ENCODE data around the gene AFF1.

AFF1 gene

GRCh38 chr4:86970447-86971354 lies 35.9 kb downstream of the AFF1 start:
- no peaks in the 10 kb centered on the region for H3K9me3 ChIP-seq (ENCODE audit: control insufficient read depth, low read length)
- H3K4me1 ChIP-seq (ENCODE audit: control insufficient read depth, insufficient read depth, low read length, poor library complexity, severe bottlenecking): peaks cover 7% of the 10 kb centered on the region
- H3K27ac ChIP-seq (ENCODE audit: low read depth, low read length, severe bottlenecking): no peak overlapping the region
- H3K36me3 ChIP-seq (ENCODE audit: control insufficient read depth, insufficient read depth, low read length): no peaks in the 10 kb centered on the region
- no peak overlapping the region for H3K4me3 ChIP-seq (ENCODE audit: extremely low read depth, insufficient read depth, low read length, poor library complexity, severe bottlenecking)
- 87 to 100% methylated on average over 3 to 6 of the region's 8 CpGs for WGBS, 2 experiments (ENCODE audit: insufficient coverage in 2 of 2)

DNA sequence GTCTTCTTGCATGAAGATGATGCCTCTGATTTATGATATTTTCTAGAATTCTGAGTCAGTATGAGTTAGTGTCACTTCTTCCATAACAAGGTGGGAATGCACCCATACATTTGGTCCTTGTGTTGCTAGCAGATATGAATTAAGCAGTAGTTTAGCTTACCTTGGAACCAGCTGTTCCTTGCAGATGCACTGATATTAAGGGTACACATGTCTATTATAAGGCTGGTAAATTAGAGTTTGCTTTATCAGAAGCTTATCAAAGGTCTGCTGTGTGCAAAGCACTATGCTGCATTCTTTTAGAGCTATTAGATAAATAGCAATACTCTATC lies 36.5 kb downstream of the AFF1 start:
- Histone ChIP-seq H3K36me3 (ENCODE audit: control insufficient read depth, insufficient read depth, low read length) (no peaks in the 10 kb centered on the region), H3K4me3 (ENCODE audit: extremely low read depth, insufficient read depth, low read length, poor library complexity, severe bottlenecking) (no peak overlapping the region), H3K4me1 (ENCODE audit: control insufficient read depth, insufficient read depth, low read length, poor library complexity, severe bottlenecking) (peaks cover 7% of the 10 kb centered on the region), H3K27ac (ENCODE audit: low read depth, low read length, severe bottlenecking) (no peak overlapping the region), H3K9me3 (ENCODE audit: control insufficient read depth, low read length) (no peaks in the 10 kb centered on the region)

DNA sequence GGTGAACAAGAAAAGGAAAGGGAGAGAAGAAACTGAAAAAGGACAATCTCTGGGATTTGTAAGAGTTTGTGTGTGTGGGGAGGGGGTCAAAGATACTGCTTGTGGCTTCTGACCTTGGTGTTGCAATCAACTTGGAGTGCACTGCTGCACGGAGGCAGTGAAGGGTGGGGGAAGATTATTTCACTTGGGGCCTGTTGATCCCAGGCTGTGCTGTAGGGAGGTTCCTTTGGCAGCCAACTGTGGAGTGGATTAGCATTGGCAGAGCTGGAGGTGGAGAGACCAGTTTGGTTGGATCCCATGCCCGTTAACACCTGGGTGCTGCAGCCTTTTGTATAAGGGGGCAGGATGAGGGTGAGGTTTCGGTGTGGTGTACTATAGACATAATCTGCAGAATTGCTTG lies 38.2 kb downstream of the AFF1 start:
- no peaks in the 10 kb centered on the region for H3K9me3 ChIP-seq (ENCODE audit: control insufficient read depth, low read length)
- WGBS, 2 experiments (ENCODE audit: insufficient coverage in 2 of 2): 60 to 70% methylated on average over 1 to 3 of the region's 3 CpGs
- no peak overlapping the region for H3K4me3 ChIP-seq (ENCODE audit: extremely low read depth, insufficient read depth, low read length, poor library complexity, severe bottlenecking)
- no peaks in the 10 kb centered on the region for H3K36me3 ChIP-seq (ENCODE audit: control insufficient read depth, insufficient read depth, low read length)
- H3K27ac ChIP-seq (ENCODE audit: low read depth, low read length, severe bottlenecking): no peak overlapping the region
- H3K4me1 ChIP-seq (ENCODE audit: control insufficient read depth, insufficient read depth, low read length, poor library complexity, severe bottlenecking): peaks cover 8% of the 10 kb centered on the region

- no peak overlapping the region for H3K27ac ChIP-seq (ENCODE audit: low read depth, low read length, severe bottlenecking)
- H3K4me3 ChIP-seq (ENCODE audit: extremely low read depth, insufficient read depth, low read length, poor library complexity, severe bottlenecking): no peak overlapping the region
- WGBS, 2 experiments (ENCODE audit: insufficient coverage in 2 of 2): 89 to 90% methylated on average over 4 of the region's 4 CpGs
Measured at GRCh38 chr4:86973668-86974067, 38.9 kb downstream of the AFF1 start.

GRCh38 chr4:86974551-86974994 lies 39.8 kb downstream of the AFF1 start:
- Histone ChIP-seq H3K36me3 (ENCODE audit: control insufficient read depth, insufficient read depth, low read length) (no peaks in the 10 kb centered on the region), H3K4me3 (ENCODE audit: extremely low read depth, insufficient read depth, low read length, poor library complexity, severe bottlenecking) (no peak overlapping the region), H3K4me1 (ENCODE audit: control insufficient read depth, insufficient read depth, low read length, poor library complexity, severe bottlenecking) (peaks cover 8% of the 10 kb centered on the region), H3K9me3 (ENCODE audit: control insufficient read depth, low read length) (no peaks in the 10 kb centered on the region), H3K27ac (ENCODE audit: low read depth, low read length, severe bottlenecking) (no peak overlapping the region)
- 82 to 84% methylated on average over 8 of the region's 8 CpGs for WGBS, 2 experiments (ENCODE audit: insufficient coverage in 2 of 2)

More at GRCh38 chr4:86973668-86974067, 38.9 kb downstream of the AFF1 start:
- Histone ChIP-seq H3K4me1 (ENCODE audit: control insufficient read depth, insufficient read depth, low read length, poor library complexity, severe bottlenecking) (peaks cover 8% of the 10 kb centered on the region), H3K9me3 (ENCODE audit: control insufficient read depth, low read length) (no peaks in the 10 kb centered on the region), H3K36me3 (ENCODE audit: control insufficient read depth, insufficient read depth, low read length) (no peaks in the 10 kb centered on the region)

DNA sequence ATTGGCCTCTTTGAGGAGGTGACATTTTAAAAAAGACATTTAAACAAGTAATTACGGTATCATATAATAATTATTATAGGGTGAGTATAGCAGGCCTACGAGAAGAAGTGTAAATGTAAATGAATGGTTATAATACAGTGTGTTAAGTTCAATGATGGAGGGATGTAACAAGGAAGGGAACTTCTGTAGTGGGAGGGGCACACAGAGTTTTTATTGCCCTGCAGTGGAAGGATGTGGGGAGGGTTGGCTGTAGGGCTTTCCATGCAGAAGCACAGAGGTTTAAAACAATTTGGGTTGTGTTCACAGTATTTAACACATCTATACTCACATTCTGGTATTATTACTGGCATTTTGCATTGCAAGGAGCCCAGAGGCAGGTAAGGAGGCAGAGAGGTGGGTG lies 41.1 kb downstream of the AFF1 start:
- Histone ChIP-seq H3K4me1 (ENCODE audit: control insufficient read depth, insufficient read depth, low read length, poor library complexity, severe bottlenecking) (peaks cover 5% of the 10 kb centered on the region), H3K27ac (ENCODE audit: low read depth, low read length, severe bottlenecking) (no peak overlapping the region), H3K36me3 (ENCODE audit: control insufficient read depth, insufficient read depth, low read length) (no peaks in the 10 kb centered on the region), H3K9me3 (ENCODE audit: control insufficient read depth, low read length) (no peaks in the 10 kb centered on the region), H3K4me3 (ENCODE audit: extremely low read depth, insufficient read depth, low read length, poor library complexity, severe bottlenecking) (no peak overlapping the region)
- WGBS, 2 experiments (ENCODE audit: insufficient coverage in 2 of 2): 75 to 86% methylated on average over 1 of the region's 2 CpGs

GRCh38 chr4:86976801-86977485 lies 42.1 kb downstream of the AFF1 start:
- Histone ChIP-seq H3K27ac (ENCODE audit: low read depth, low read length, severe bottlenecking) (no peak overlapping the region), H3K9me3 (ENCODE audit: control insufficient read depth, low read length) (no peaks in the 10 kb centered on the region), H3K4me1 (ENCODE audit: control insufficient read depth, insufficient read depth, low read length, poor library complexity, severe bottlenecking) (peaks cover 4% of the 10 kb centered on the region), H3K36me3 (ENCODE audit: control insufficient read depth, insufficient read depth, low read length) (no peaks in the 10 kb centered on the region), H3K4me3 (ENCODE audit: extremely low read depth, insufficient read depth, low read length, poor library complexity, severe bottlenecking) (no peak overlapping the region)
- 82 to 100% methylated on average over 1 of the region's 4 CpGs for WGBS, 2 experiments (ENCODE audit: insufficient coverage in 2 of 2)

- no peak overlapping the region for H3K27ac ChIP-seq (ENCODE audit: low read depth, low read length, severe bottlenecking)
Measured at GRCh38 chr4:86977621-86978184, 42.9 kb downstream of the AFF1 start.

GRCh38 chr4:86978709-86979108 lies 43.9 kb downstream of the AFF1 start:
- Histone ChIP-seq H3K4me3 (ENCODE audit: extremely low read depth, insufficient read depth, low read length, poor library complexity, severe bottlenecking) (no peak overlapping the region), H3K4me1 (ENCODE audit: control insufficient read depth, insufficient read depth, low read length, poor library complexity, severe bottlenecking) (peaks cover 4% of the 10 kb centered on the region), H3K27ac (ENCODE audit: low read depth, low read length, severe bottlenecking) (no peak overlapping the region), H3K9me3 (ENCODE audit: control insufficient read depth, low read length) (no peaks in the 10 kb centered on the region), H3K36me3 (ENCODE audit: control insufficient read depth, insufficient read depth, low read length) (no peaks in the 10 kb centered on the region)
- WGBS, 2 experiments (ENCODE audit: insufficient coverage in 2 of 2): 100% methylated on average over 1 of the region's 2 CpGs

More at GRCh38 chr4:86977621-86978184, 42.9 kb downstream of the AFF1 start:
- WGBS, 2 experiments (ENCODE audit: insufficient coverage in 2 of 2): 75 to 78% methylated on average over 3 to 4 of the region's 5 CpGs
- Histone ChIP-seq H3K4me3 (ENCODE audit: extremely low read depth, insufficient read depth, low read length, poor library complexity, severe bottlenecking) (no peak overlapping the region), H3K9me3 (ENCODE audit: control insufficient read depth, low read length) (no peaks in the 10 kb centered on the region), H3K36me3 (ENCODE audit: control insufficient read depth, insufficient read depth, low read length) (no peaks in the 10 kb centered on the region), H3K4me1 (ENCODE audit: control insufficient read depth, insufficient read depth, low read length, poor library complexity, severe bottlenecking) (peaks cover 4% of the 10 kb centered on the region)

- Histone ChIP-seq H3K9me3 (ENCODE audit: control insufficient read depth, low read length) (no peaks in the 10 kb centered on the region), H3K27ac (ENCODE audit: low read depth, low read length, severe bottlenecking) (no peak overlapping the region), H3K36me3 (ENCODE audit: control insufficient read depth, insufficient read depth, low read length) (no peaks in the 10 kb centered on the region), H3K4me3 (ENCODE audit: extremely low read depth, insufficient read depth, low read length, poor library complexity, severe bottlenecking) (no peak overlapping the region), H3K4me1 (ENCODE audit: control insufficient read depth, insufficient read depth, low read length, poor library complexity, severe bottlenecking) (peaks cover 4% of the 10 kb centered on the region)
- WGBS, 2 experiments (ENCODE audit: insufficient coverage in 2 of 2): 94 to 100% methylated on average over 2 of the region's 2 CpGs
Measured at GRCh38 chr4:86980230-86980629, 45.4 kb downstream of the AFF1 start.

All from mesodermal cell (in vitro differentiated cells).